Activated CD4-positive, alpha-beta T cell treated with anti-CD3 and anti-CD28 coated beads, Interleukin-2, amount 10 ng/mL, durations not matched to agents 7 days and 5 days (primary cell): ENCODE results near the gene FSD1. TPM values are rescaled to one million over a fixed set of nuclear protein-coding genes. Genes with fewer than 3 reads are reported as not detected.

ENCODE experiments used
- CTCF ChIA-PET: fragments of 350-600 bp; sonication (Branson Sonifier 250); formaldehyde crosslinking; loops from one replicate; lab custom pipeline; 2021; ENCODE audit warnings: antibody characterized with exemption; lab: Charles Lee
- POLR2A ChIA-PET: fragments of 350-600 bp; sonication (Branson Sonifier 250); formaldehyde crosslinking; loops from one replicate; lab custom pipeline; 2021; ENCODE audit warnings: antibody characterized with exemption; lab: Charles Lee
- DNase-seq: peaks from one replicate; pipeline ENCODE4 v3.0.0-alpha.2; 2020
- H3K27ac Mint-ChIP-seq: one replicate; pipeline ENCODE4 v1.8.0; 2021; ENCODE audit warnings: mild to moderate bottlenecking, moderate library complexity, mixed read lengths
- H3K27me3 Mint-ChIP-seq: one replicate; pipeline ENCODE4 v1.8.0; 2021; ENCODE audit warnings: mixed read lengths
- H3K36me3 Mint-ChIP-seq: one replicate; pipeline ENCODE4 v1.8.0; 2021; ENCODE audit warnings: low read depth, mixed read lengths
- H3K4me1 Mint-ChIP-seq: one replicate; pipeline ENCODE4 v1.8.0; 2021; ENCODE audit warnings: mixed read lengths
- H3K4me3 Mint-ChIP-seq: one replicate; pipeline ENCODE4 v1.8.0; 2021; ENCODE audit warnings: mild to moderate bottlenecking, moderate library complexity, mixed read lengths
- H3K9me3 Mint-ChIP-seq: one replicate; pipeline ENCODE4 v1.8.0; 2021; ENCODE audit warnings: mixed read lengths
- total RNA-seq, 2 experiments: library from RNA; stranded (reverse); gene quantifications; one replicate each; pipeline ENCODE4 v1.2.3, GENCODE V29; 2021

The FSD1 gene
- total RNA-seq, 2 experiments from 2014 or later = 12.7 to 17.2 TPM

DNA sequence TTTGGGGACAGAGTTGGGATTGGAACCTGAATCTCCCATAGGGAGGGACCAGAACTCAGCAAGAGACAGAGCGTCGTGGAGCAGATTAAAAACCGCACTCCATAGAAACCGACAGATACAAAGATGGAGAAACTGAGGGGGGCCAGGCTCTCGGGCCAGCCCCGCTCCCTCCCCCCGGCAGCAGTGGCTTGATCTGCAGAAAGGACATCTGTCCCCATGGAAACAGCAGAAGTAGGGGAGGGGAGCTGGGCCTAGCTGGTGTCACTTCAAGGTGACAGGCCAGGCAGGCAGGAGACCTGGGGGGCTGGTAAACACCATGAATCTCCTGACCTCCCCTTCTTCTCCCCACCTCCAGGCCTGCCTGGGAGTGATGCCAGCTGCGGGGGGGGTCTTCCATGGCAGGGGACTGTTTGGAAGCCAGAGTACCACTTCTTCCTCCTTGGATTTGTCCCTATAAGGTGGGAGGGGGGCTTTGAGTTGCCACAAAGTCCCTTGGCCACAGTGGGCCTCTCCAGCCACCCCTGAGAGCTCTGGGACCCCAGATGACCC, 13.1 kb upstream of the FSD1 start:
- Mint-ChIP-seq H3K4me1 (no peaks in the 10 kb centered on the region), H3K36me3 (no peaks in the 10 kb centered on the region), H3K27me3 (no peaks in the 10 kb centered on the region), H3K9me3 (no peaks in the 10 kb centered on the region), H3K27ac (no peak overlapping the region), H3K4me3 (no peak overlapping the region)
- no peak for DNase-seq
- ChIA-PET CTCF (no interaction called here), POLR2A (no interaction called here)

GRCh38 chr19:4292515-4292914, 11.9 kb upstream of the FSD1 start:
- no peak for DNase-seq
- Mint-ChIP-seq H3K27me3 (no peaks in the 10 kb centered on the region), H3K9me3 (no peaks in the 10 kb centered on the region), H3K36me3 (no peaks in the 10 kb centered on the region), H3K4me1 (no peaks in the 10 kb centered on the region), H3K4me3 (no peak overlapping the region), H3K27ac (no peak overlapping the region)
- ChIA-PET POLR2A (no interaction called here), CTCF (no interaction called here)

GRCh38 chr19:4294389-4294788, 10.0 kb upstream of the FSD1 start:
- Mint-ChIP-seq H3K9me3 (no peaks in the 10 kb centered on the region), H3K36me3 (no peaks in the 10 kb centered on the region), H3K4me3 (no peak overlapping the region), H3K27me3 (no peaks in the 10 kb centered on the region), H3K27ac (no peak overlapping the region), H3K4me1 (peaks cover 11% of the 10 kb centered on the region)
- ChIA-PET POLR2A (no interaction called here), CTCF (interaction anchor here (1.2 to 1.8 kb wide), 3 partner anchors 27 to 106 kb away, joined by 3 to 4 read pairs (median 4); partner anchors contain the start of gene SH3GL1)
- DNase-seq = no peak

GRCh38 chr19:4295972-4296771, 8.2 kb upstream of the FSD1 start:
- no peaks in the 10 kb centered on the region for H3K9me3 Mint-ChIP-seq
- no peak overlapping the region for H3K27ac Mint-ChIP-seq
- CTCF ChIA-PET = interaction anchor here (0.9 to 1.6 kb wide), 5 partner anchors 10 to 104 kb away, joined by 3 to 6 read pairs (median 4); partner anchors contain the start of gene SH3GL1
- H3K4me3 Mint-ChIP-seq = no peak overlapping the region
- DNase-seq = no peak
- H3K27me3 Mint-ChIP-seq = no peaks in the 10 kb centered on the region
- peaks cover 3% of the 10 kb centered on the region for H3K36me3 Mint-ChIP-seq
- H3K4me1 Mint-ChIP-seq = peaks cover 19% of the 10 kb centered on the region
- POLR2A ChIA-PET = no interaction called here

GRCh38 chr19:4297901-4298809, 6.2 kb upstream of the FSD1 start:
- ChIA-PET POLR2A (interaction anchor here (0.9 kb wide), 1 partner anchor 51 kb away, joined by 6 read pairs; the partner anchor contains the start of gene YJU2), CTCF (interaction anchor here (0.6 to 1.3 kb wide), 4 partner anchors 21 to 402 kb away, joined by 3 read pairs; partner anchors contain the start of gene SH3GL1)

DNA sequence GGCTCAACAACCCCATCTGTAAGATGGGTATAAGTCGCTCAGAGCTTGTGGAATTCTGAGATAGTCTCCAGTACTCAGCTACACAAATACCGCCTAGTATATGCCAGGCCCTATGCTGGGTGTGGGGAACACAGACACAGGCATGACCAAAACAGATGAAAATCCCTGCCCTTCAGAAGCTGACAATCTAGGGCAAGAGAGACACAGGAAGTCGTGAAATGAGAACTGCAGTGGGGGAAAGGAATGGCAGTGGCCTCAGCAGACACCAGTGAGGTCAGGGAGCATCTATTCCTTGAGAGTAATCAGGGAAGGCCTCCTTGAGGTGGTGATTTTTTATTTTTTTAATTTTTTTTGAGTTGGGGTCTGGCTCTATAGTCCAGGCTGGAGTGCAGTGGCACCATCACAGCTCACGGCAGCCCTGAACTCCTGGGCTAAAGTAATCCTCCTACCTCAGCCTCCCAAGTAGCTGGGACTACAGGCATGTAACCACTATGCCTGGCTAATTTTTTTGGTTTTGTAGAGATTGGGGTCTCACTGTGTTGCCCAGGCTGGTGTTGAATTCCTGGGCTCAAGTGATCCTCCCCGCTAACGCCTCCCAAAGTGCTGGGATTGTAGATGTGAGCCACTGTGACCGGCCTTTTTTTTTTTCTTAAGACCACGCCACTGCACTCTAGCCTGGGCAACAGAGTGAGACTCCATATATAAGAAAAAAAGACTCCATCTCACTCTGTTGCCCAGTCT, 5.4 kb upstream of the FSD1 start:
- CTCF ChIA-PET = interaction anchor here (0.6 to 1.3 kb wide), 4 partner anchors 21 to 403 kb away, joined by 3 read pairs; partner anchors contain the start of genes SH3GL1 and YJU2

More at GRCh38 chr19:4297901-4298809, 6.2 kb upstream of the FSD1 start:
- no peak for DNase-seq
- no peaks in the 10 kb centered on the region for H3K9me3 Mint-ChIP-seq
- H3K4me3 Mint-ChIP-seq = no peak overlapping the region
- peak overlapping the region; percentile 33 for H3K27ac Mint-ChIP-seq
- peaks cover 3% of the 10 kb centered on the region for H3K36me3 Mint-ChIP-seq
- H3K4me1 Mint-ChIP-seq = peaks cover 35% of the 10 kb centered on the region
- no peaks in the 10 kb centered on the region for H3K27me3 Mint-ChIP-seq

GRCh38 chr19:4300589-4300988, 3.8 kb upstream of the FSD1 start:
- H3K4me1 Mint-ChIP-seq = peaks cover 51% of the 10 kb centered on the region
- peak overlapping the region; percentile 98 for H3K27ac Mint-ChIP-seq
- peaks cover 3% of the 10 kb centered on the region for H3K36me3 Mint-ChIP-seq
- H3K27me3 Mint-ChIP-seq = no peaks in the 10 kb centered on the region
- DNase-seq = no peak
- H3K4me3 Mint-ChIP-seq = peak overlapping the region; percentile 64
- no peaks in the 10 kb centered on the region for H3K9me3 Mint-ChIP-seq
- POLR2A ChIA-PET = no interaction called here
- CTCF ChIA-PET = no interaction called here

More for the DNA sequence above, 5.4 kb upstream of the FSD1 start:
- Mint-ChIP-seq H3K9me3 (no peaks in the 10 kb centered on the region), H3K4me1 (peaks cover 42% of the 10 kb centered on the region), H3K36me3 (peaks cover 3% of the 10 kb centered on the region), H3K4me3 (no peak overlapping the region), H3K27me3 (no peaks in the 10 kb centered on the region), H3K27ac (peak overlapping the region; percentile 33)
- no peak for DNase-seq
- POLR2A ChIA-PET = interaction anchor here (0.7 to 0.9 kb wide), 2 partner anchors 52 to 65 kb away, joined by 3 to 6 read pairs; partner anchors contain the start of gene YJU2

DNA sequence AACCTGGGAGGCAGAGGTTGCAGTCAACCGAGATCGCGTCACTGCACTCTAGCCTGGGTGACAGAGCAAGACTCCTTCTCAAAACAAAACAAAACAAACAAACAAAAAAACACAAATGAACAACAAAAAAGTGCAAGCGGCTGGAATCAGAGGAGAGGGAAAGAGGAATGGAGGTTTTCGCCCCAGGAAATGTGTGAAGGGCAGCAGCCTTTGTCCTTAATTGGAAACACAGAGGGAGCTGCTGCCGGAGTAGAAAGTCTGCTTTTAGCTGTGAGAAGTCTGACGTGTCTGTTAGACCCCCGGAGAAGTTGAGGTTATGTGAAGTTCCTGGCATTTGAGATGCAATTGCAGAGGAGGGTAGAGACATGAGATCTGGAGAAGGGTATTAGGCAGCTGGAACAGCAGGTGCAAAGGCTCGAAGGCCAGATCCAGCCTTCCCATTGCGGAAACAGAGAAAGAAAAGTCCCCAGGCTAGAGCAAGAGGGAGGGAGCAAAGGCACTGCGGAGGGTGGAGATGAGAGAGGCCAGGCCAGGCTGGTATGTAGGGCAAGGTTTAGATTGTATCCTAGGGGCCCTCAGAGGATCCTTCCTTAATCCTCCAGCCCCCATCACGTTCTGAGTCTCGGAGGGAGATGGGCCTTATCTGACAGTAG, 2.7 kb upstream of the FSD1 start:
- H3K27ac Mint-ChIP-seq = peak overlapping the region; percentile 98
- no peaks in the 10 kb centered on the region for H3K27me3 Mint-ChIP-seq
- peaks cover 3% of the 10 kb centered on the region for H3K36me3 Mint-ChIP-seq
- ChIA-PET POLR2A (no interaction called here), CTCF (interaction anchor here (1.3 kb wide), 1 partner anchor 32 kb away, joined by 4 read pairs; no protein-coding TSS in a partner anchor)
- peak overlapping the region; percentile 91 for H3K4me3 Mint-ChIP-seq
- H3K9me3 Mint-ChIP-seq = no peaks in the 10 kb centered on the region
- DNase-seq = no peak
- H3K4me1 Mint-ChIP-seq = peaks cover 54% of the 10 kb centered on the region

DNA sequence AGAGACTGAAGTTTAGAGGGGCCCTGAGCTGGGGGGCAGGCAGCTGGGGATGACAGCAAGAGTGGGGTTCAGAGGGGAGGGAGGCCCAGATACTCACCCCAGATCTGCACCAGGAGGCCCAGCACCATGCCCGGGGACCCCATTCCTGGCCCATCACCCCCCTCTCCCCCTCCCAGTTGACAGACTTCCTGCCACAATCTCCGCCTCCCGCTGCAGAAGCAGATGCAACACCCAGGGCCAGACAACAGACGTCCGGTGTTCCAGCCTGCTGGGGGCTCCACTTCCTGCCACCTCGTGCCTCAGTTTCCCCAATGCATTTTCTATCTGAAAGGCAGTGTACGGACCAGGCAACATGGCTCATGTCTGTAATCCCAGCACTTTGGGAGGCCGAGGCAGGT, 2.2 kb upstream of the FSD1 start, which contains the start of gene TMIGD2:
TSS of gene TMIGD2 (minus strand) at position 147 of the 398 bp plus-strand sequence. CDS start at position 143, 4 bp downstream.
- Mint-ChIP-seq H3K4me3 (peak within 1 kb of the TSS; percentile 91), H3K4me1 (peaks cover 54% of the 10 kb centered on the region), H3K27me3 (no peaks in the 10 kb centered on the region), H3K36me3 (peaks cover 3% of the 10 kb centered on the region), H3K27ac (peak within 1 kb of the TSS; percentile 98), H3K9me3 (no peaks in the 10 kb centered on the region)
- ChIA-PET CTCF (interaction anchor here (0.8 to 1.3 kb wide), 3 partner anchors 18 to 35 kb away, joined by 3 to 4 read pairs (median 4); no protein-coding TSS in a partner anchor), POLR2A (no interaction called here)
- DNase-seq = peak; percentile 42

DNA sequence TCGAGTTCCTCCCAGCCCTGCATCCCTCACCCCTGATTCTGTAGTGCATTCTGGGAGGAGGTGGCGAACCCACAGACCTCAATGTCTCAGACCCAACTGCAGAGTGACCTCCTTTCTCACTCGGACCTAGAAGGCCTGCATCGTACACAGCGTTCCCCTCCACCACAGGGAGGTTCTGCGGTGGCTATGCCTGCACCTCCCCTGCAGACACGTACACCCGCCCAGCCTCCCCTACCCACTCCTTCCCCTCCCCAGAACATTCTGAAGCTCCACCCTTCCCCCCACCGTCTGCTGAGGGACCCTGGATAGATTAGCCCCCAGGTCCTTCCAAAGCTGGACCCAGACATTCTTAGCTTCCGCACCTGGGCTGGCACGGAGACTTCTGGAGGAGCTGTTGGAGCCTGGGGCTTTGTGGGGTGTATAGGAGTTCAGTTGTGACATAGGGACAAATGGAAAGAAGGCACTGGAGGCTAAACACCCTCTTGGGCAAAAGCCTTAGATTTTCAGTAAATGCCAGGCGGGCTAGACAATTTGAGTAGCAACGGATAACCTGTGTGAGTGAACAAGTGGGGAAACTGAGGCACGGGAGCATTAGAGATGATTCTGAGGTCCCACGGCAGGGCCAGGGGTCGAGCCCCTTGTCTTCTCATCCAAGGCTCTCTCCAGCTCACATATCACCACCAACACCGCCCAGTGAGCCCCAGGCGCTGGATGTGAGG, 420 bp upstream of the FSD1 start:
- Mint-ChIP-seq H3K27ac (peak overlapping the region; percentile 82), H3K27me3 (no peaks in the 10 kb centered on the region), H3K4me3 (peak overlapping the region; percentile 68), H3K36me3 (peaks cover 5% of the 10 kb centered on the region), H3K9me3 (no peaks in the 10 kb centered on the region), H3K4me1 (peaks cover 46% of the 10 kb centered on the region)
- POLR2A ChIA-PET = interaction anchor here (0.7 kb wide), 1 partner anchor 214 kb away, joined by 3 read pairs; no protein-coding TSS in a partner anchor
- DNase-seq = no peak
- CTCF ChIA-PET = no interaction called here

DNA sequence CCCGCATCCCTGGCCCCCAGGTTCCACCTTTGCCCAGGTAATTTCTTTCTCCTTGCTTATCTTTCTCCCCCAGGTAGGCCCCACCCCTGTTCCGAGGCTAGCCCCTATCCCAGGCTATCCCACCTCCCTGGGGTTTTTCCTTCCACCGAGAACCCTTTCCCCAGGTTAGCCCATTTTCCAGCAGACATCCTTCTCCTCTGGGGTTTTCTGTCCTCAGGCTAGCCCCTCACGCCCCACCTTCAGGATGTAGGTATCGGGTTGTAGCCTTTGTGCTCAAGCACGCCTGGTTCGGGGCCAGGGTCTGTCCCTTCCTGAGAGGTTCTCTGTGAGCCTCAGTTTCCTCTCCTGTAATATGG, 837 bp downstream of the FSD1 start:
- H3K4me3 Mint-ChIP-seq = peak overlapping the region; percentile 66
- H3K36me3 Mint-ChIP-seq = peaks cover 5% of the 10 kb centered on the region
- H3K27me3 Mint-ChIP-seq = no peaks in the 10 kb centered on the region
- DNase-seq = no peak
- peaks cover 41% of the 10 kb centered on the region for H3K4me1 Mint-ChIP-seq
- CTCF ChIA-PET = interaction anchor here (2.4 kb wide), 1 partner anchor 9 kb away, joined by 6 read pairs; no protein-coding TSS in a partner anchor
- POLR2A ChIA-PET = no interaction called here
- H3K9me3 Mint-ChIP-seq = no peaks in the 10 kb centered on the region
- peak overlapping the region; percentile 19 for H3K27ac Mint-ChIP-seq
